GM21515 (cell line): ENCODE data around the gene C1orf50.

Experiments
- ATAC-seq: cut with Tn5 transposase; IDR thresholded peaks from one replicate; pipeline ENCODE4 v1.9.1; 2021; ENCODE audit not compliant: unreplicated experiment

The C1orf50 gene

DNA sequence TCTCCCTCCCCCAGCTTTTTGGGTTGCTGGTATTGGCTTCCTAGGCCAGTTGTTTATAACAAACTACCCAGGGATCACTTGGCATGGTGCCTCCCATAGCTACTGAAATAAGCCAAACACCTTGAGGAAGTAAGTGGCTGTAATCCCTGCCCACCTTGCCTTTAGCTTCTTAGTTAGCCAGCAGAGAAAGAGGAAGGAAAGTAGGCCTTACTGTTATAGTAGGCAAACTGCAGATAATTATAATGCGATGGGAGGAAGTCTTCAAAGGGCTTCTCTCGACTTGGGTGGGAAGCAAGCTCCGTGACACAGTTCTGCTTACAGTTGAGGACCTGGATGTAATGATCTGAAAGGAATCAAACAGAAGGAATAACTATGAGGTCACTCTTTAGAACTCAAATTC lies 8.4 kb upstream of the C1orf50 start:
- ATAC-seq, result no peak

DNA sequence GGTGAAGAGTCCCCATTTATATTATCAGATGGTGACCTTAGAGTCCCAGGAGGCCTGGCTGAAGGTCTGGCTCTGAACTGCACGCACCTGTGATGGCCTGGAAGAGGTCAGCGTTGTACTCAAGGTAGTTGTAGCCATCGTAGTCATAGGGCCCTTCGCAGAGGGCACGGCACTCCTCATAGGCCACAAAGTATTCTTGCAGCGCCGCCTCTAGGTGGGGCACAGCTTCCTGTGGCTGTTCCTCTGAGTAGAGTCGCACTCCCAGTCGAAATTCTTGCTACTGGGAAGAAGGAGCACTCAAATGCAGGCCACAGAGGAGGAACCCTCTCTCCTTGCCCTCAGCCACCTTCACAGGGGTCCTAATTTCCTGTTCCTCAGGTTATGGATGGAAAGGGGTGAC lies 7.9 kb upstream of the C1orf50 start:
- no peak for ATAC-seq

DNA sequence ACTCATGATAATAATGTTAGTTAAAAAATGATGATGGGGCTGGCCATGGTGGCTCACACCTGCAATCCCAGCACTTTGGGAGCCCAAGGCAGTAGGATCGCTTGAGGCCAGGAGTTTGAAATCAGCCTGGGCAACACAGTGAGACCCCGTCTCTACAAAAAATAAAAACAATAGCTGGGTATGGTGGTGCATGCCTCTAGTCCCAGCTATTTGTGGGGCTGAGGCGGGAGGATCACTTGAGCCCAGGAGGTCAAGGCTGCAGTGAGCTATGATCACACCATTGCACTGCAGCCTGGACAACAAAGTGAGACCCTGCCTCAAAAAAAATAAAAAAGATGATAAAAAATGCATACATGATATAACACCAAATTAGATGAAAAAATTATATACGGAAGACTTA lies 5.5 kb upstream of the C1orf50 start:
- no peak for ATAC-seq

DNA sequence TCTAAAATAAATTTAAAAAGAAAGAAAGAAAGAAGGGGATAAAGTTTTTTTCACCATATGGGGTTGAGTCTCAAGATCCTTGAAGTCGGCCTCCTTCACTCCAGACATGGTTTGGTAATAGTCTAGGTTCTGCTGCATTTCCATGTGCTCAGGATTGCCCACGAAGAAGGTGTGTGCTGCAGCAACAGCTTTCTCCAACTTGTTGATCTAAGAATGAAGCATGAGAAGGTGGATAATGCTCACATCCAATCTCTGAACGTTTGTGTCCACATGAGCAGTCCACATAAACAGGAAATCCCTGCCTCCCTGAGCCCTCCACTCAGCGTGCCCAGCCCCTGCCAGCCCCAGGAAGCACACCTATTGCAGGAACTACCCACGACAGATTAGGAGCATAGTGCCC lies 4.8 kb upstream of the C1orf50 start:
- ATAC-seq, result no peak

DNA sequence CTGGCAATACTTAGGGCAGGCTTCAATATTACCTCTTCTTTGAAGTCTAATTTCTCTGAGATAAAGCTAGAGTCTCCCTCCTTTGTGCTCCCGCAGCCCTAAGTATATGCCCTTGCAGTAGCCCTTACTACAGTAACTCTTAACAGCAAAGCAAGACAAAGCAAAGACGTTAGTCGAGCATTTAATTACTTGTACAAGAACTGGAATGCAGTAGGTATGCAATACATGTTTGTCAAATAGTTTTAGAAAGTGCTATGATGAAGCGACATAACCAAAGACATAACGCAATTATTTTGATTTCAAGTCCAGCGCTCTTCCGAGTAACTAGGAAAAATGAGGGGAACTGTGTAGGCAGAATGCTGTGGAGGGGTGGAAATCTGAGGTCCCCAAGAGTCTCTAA lies 1.8 kb upstream of the C1orf50 start:
- ATAC-seq, result no peak

DNA sequence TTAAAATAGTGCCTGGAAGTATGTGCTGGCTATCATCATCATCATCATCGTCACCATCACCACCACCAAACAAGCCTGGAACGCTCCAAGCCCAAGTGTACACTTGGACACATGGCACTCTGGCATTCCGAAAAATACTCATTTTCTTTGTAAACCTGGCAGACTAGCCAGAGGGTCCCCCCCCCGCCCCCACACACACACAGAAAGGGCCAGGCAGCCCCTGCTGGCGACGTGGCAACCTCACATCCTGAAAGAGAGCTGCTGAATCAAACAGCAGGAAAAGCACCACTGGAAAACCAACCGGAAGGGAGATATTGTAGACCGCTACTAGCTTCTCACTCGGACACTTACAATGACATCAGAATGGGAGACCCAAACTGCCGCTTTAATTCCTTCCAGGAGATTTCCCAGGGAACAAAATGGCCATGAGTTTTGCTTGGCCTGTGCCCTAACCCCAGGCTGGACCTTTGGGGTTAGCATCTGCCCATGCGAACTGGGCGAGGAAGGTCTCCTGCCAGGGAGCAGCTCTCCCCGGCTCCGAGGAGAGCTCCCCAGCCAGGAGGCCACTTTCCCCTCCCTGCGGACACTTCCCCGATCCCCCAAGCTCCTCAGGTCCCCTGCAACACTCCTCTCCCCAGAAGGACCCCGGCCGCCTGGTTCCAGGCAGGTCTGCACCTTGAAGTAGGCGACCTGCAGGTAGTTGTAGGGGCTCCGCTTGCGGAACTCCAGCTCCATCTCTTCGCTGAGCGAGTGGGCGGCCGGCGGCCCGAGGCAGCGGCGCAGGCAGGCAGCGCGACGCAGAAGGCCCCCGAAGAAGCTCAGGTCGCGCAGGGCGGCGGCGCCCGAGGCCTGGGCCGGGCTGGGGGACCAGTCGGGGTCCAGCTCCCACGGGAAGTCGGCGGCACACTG lies 963 bp upstream of the C1orf50 start:
- ATAC-seq, result peak; percentile 27

DNA sequence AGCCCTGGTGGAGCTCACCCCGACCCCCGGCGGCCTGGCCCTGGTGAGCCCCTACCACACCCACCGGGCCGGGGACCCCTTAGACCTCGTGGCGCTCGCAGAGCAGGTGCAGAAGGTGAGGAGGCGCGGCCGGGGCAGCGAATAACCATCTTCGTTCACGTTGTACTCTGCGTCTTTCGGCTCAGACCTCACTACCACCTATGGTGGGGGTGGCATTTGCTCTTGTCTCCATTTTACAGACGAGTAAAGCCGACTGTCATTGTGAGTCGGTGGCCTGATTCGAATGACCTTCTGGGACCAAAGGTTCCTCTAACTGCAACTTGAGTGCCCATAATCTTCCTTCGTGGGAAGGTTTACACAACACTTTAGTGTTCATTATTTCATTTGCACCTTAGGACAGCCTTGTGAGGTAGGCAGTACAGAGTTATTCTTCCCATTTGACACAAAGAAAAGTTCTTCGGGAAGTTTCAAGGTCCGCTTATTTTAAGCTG lies 506 bp downstream of the C1orf50 start:
- ATAC-seq, result peak; percentile 20

DNA sequence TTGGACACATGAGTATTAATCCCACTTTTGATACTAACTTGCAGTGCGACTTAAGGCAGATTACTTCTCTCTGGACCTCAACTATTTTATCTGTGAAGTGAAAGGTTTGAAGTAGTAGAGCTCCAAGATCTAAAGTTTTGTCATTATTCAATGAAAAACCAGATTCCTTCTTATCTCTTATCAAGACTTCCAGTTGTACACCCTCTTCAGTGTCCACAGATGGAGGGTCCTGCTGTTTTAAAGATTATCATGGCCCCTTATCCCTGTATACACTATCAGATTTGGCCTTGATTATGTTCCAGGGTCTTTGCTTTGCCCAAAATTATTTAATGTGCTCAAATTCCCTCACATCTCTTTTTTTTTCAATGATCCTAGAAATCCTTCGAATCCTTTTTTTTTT lies 1.1 kb downstream of the C1orf50 start:
- no peak for ATAC-seq

DNA sequence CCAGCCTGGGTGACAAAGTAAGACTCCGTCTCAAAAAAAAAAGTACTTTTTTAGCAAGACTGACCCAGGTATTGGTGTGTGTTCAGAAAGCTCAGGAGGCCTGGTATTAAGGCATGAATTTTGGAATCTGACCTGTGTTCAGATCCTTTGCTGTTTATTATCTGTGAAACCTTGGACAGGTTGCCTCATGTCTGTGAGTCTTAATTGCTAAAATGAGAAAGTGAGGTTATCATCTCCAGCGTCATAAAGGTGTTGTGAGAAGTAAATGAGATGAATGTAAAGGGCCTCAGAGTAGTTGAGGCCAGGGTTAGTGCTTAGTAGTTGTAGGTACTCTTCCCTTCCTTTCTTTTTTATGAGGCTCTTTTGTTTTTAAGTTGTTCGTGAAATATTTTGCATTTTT lies 2.8 kb downstream of the C1orf50 start:
- ATAC-seq, result no peak

DNA sequence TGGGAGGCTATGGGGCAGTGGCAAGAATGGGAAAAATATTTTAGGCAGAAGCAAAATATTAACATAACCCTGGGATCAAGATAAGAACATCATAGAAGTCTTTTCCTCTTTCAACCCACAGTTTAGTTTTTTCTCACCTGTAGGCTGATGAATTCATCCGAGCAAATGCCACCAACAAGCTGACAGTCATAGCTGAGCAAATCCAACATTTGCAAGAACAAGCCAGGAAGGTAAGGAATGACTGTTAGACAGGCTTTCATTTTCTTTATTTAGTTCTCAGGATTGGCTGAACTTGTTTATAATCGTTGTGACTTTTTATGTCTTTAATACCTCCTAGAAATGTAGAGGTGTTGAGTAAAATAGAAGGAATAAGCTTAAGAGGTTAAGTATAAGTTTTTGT lies 6.4 kb downstream of the C1orf50 start:
- ATAC-seq, result no peak

DNA sequence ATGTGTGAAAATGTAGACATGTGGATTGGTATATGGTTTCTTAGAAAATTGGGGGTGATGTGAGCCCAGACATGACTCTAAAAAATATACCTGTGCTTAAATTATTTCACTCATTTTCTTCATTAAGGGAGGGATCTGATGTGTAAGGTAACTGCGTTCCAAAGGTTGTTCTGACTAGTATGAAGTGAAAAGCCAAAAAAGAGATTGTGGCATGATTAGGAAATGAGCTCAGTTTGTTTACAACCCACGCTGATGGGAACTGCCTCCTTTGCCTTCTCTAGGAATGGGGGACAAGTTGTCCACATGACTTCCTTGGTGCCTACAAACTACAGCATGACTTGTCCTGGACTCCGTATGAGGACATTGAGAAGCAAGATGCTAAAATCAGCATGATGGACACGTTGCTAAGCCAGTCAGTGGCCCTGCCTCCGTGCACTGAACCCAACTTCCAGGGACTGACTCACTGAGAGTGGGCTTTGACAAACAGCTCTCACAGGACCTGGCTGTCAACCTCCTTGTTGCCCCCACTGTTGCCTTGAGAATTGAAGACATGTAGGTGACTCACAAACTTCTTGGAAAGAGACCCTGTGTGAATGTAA lies 8.0 kb downstream of the C1orf50 start:
- no peak for ATAC-seq

DNA sequence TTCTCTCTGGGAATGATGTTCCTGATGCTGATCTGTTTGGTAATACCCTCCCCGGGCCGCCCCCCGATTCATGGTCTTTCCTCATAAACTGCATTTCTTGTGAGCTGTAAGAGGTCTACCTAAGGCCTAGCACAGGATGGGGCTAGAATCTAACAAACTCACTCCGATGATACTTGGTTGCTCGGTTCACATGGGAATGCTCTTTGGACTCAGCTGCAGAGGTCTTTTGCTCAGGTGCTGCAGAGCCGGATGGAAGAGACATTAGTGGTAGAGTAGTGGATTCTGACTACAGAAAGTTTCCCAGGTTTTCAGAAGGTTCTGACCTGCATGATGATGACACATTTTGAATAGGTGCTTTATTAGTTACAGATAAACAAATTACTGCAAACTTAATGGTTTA lies 9.5 kb downstream of the C1orf50 start:
- ATAC-seq, result no peak

DNA sequence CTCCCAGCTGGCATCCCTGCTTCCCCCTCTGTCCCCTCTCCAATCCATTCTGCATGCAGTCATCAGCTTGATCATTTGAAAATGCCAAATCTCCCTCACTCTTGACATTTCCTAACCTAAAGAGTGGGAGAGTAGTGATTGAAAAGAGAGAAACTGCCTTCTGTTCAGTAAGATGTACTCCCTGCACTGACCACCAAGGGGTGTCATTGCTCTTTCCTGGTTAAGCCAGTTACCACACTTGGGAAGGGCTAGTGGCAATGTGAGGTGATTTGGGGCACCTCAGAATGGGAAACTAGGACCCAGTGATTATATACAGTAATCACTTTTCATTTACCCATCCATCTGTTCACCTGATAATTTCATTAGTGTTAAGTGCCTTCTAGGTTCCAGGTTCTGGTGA lies 10.8 kb downstream of the C1orf50 start:
- no peak for ATAC-seq

DNA sequence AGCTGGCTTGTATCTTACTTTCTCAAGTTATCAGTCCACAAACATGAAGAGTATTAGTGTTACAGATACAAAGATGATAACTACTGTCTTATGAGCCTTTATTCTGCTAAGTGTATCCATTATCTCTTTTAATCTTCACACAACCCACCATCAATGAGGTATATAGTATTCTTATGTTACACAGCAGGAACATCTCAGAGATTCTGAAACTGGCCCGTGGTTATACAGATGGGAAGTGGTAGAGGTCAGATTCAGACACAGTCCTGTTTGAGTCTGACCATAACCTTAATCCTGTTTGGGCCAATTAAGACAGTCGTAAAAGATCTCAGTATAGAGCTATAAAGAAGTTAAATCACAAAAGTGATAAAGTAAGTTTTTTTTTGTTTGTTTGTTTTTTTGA lies 12.7 kb downstream of the C1orf50 start:
- ATAC-seq, result no peak

DNA sequence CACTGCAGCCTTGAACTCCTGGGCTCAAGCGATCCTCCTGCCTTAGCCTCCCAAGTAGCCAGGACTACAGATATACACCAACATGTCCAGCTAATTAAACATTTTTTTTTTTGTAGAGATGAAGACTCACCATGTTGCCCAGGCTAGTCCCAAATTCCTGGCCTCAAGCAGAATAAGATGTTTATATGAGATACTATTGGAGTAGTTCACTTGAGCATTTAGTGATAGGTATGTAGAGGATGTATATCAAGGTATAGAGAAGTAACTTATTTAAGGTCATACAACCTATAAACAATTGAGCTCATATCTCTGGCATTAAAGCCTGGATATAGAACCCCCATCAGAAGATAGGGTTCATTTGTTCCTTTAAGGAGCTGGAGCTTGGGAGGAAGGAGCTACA lies 13.1 kb downstream of the C1orf50 start:
- ATAC-seq, result no peak

DNA sequence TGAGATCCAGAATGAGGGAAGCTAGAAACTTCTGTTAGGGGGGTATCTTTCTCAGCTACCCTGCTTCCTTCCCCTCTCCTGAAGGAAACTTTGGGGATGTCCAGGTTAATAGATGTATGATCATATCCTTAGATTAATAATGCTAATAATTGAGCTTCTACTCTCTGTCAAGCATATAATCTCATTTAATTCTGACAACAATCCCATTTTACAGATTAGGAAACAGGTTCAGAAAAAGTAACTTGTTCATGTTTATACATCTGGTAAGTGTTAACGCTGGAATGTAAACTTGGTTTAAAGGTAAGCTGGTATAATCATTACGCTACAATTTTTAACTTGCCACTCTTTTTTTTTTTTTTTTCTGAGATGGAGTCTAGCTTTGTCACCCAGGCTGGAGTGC lies 16.0 kb downstream of the C1orf50 start:
- ATAC-seq, result no peak

DNA sequence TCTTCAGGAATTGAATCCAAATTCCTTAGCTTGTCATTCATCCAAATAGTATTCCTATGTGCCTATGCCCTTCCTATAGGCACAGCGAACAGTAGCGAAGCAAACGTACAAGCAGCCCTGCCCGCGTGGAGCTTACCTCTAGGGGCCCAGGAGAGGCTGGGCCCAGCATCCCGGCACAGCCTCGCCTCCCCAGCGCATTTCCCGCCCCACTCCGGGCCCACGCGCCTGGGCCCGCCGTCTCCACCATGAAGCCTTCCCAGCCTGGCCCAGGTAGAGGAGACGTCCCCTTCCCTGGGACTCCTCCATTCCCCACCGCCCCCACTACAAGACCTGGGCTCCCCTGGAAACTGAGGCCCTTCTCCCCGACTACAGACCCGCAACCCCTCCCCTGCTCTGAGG lies 17.5 kb downstream of the C1orf50 start:
- no peak for ATAC-seq

DNA sequence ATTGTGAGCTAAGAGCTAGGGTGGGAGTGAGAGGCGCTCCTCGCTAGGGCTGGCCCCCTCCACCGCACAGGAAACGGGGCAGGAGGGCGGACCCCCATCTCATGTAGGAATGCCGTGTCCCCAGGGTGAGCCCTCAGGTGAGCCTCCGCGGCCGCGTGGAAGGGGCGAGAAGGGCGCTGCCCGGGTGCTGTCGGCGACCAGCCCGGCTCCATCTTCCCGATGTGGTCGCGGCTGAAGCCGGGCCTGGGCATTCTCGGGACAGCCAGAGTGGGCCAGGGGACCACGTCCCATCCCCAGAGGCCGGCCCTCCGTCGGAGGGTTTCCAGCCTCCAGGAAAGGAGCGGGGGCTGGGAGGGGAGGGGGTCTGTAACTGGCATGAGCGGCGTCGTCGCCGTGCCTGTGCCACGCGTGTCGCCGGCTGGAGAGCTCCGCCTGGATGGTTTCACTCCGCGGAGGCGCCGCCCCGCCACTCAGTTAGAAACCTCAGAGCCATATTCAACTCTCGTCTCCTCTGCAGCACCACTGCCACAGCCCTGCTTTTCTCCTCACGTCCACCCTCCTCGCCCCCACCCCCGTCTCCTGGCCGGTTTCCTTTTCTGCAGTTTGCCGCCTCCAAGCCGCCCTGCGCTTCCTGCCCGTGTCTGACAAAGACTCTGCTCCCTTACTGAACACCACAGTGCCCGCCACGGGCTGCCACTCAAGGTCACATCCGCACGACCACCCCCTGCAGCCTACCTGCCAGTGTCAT lies 18.1 kb downstream of the C1orf50 start, which contains the start of gene TMEM269:
TSS of gene TMEM269 (plus strand) at position 46 of the 748 bp plus-strand sequence. CDS start 4,903 bp downstream, outside the sequence.
- no peak for ATAC-seq

DNA sequence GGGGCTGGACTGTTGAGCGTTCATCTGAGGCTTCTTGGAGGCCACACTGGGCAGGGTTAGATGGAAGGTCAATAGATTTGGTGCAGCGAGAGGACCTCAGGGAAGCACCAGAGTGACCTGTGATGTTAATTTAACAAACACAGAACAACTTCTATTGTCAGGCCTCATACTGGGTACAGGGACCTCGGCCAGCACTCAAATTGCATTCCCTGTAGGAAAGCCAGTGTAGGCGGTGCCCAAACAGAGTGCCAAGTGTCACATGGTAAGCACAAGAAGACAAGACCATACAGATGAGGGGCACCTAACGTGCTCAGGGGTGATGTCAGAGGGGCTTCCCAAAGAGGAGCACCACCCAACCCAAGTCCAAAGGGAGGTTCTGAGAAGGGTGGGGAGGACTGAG lies 19.0 kb downstream of the C1orf50 start:
- ATAC-seq, result no peak

DNA sequence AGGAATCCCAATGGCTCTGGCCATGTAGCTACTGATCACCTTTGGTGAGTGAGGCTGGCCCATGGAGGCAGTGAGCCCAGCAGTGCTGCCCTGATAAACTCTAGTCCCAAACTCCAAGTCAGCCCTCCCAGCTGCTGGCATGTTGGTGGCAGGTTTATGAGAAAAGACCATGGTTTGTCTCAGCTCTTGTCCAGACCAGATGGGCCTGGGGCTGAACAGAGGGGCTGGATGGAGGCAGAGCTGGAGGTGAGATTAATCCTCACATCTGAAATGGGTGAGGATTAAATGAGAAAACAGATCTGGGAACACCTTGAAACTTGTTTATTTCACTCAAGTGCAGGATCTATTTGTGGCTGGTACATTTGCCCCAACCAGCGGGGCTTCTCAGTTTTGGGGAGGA lies 21.0 kb downstream of the C1orf50 start:
- ATAC-seq, result no peak

DNA sequence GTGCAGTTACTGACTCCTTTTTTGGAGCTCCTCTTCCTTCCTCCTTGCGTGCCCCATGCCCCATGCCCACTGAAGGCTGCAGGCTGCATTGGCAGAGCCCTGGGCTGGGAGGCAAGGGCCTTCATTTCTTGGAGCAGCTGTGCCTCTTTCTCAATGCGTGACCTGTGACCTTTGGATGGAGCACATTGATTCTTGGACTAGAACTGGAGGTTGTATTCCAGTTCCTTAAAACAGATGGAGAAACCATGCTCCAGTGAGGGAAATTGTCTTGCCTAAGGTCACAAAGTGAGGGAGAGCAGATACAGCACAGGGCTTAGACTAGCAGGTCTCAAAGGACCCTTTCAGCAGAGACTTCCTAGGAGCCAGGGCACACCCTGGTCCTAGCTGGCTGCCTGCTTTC lies 26.8 kb downstream of the C1orf50 start:
- no peak for ATAC-seq

DNA sequence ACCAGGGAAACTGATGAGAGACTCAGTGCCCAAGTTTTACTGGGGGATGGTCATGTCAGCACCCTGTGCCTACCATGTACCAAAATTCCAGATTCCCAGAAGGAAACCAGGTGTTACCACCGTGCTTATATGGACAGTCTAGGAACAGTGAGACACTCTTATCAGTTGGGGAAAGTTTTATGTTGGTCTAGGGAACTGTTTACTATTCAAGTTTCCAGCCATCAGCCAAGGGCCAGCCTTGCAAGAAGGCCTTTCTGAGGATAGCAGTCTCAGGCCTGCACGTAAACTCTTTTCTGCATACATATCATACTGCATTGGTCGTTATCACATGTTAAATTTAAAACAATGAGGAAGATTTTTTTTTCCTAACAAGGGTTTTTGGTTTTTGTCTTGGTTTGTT lies 30.4 kb downstream of the C1orf50 start:
- no peak for ATAC-seq
